SW480 (cell line): ENCODE results near the gene SRPX2.

Experiments
- DNase-seq: peaks from one replicate; pipeline ENCODE4 v3.0.0-alpha.2; 2016; ENCODE audit warnings: low spot score

Gene SRPX2

DNA sequence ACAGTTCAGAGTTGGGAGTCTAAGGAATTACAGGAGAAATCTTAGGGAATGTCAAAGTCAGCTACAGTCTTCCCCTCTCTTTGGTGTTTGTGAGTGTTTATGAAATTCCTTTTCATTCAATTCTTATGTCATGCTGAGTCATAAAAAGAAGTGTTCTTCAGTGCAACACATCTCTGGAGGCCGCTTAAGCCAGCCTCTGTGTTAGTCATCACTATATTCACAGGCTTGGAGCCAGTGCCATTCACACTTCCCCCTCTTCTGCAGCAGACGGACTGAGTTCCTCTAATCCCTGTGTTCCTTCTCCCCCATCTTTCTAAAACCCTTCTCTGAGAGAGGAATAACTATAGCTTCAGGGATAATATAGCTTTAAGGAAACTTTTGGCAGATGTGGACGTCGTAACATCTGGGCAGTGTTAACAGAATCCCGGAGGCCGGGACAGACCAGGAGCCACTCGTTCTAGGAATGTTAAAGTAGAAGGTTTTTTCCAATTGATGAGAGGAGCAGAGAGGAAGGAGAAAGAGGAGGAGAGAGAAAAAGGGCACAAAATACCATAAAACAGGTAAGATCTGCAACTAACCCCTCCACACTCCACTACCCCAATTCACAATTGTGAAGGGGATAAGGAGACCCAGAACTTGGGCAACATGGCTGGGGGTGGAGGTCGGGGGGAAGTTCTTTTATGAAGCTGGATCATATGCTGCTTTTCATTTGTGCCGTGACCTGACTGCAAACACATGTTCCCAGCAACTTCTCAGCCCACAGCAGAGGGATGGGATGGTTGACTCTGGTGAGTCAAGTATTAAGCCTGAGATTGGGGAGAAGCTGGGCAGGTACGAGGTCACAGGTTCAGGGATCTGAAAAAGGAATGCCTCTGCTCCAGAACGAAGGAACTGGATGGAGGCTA, at the start of gene SRPX2:
SRPX2 (plus strand) TSS at position 244 of the 905 bp plus-strand sequence. CDS start 2,124 bp downstream, outside the sequence.
- peak; percentile 49 for DNase-seq

DNA sequence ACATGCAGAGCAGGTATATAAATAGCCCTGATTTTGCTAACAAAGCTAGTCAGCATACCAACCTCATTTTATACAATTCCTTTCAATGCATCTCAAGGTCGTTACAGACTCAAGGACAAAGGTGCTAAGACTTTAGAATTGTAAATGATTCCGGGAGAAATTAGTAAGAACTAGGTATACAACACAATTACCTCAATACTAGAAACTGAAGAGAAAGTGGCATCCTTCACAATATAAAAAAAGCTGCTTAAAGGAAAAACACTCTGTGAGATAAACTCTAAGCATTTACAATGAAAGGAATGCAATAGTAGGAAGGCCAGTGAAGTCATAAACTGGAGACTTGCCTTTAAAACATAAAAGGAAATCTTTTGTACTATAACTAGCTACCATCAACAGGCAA, 47.4 kb upstream of the SRPX2 start:
- DNase-seq: no peak

DNA sequence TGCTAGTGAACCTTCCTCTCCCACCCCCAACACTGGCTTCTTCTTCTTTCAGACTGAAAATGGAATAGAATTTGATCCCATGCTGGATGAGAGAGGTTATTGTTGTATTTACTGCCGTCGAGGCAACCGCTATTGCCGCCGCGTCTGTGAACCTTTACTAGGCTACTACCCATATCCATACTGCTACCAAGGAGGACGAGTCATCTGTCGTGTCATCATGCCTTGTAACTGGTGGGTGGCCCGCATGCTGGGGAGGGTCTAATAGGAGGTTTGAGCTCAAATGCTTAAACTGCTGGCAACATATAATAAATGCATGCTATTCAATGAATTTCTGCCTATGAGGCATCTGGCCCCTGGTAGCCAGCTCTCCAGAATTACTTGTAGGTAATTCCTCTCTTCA, 44.5 kb upstream of the SRPX2 start:
- DNase-seq: no peak

- DNase-seq: no peak
These were observed 43.7 kb upstream of the SRPX2 start for GRCh38 chrX:100600340-100600739.

GRCh38 chrX:100600758-100601157, 43.2 kb upstream of the SRPX2 start:
- DNase-seq: no peak

GRCh38 chrX:100606753-100607152, 37.2 kb upstream of the SRPX2 start:
- no peak for DNase-seq

- DNase-seq: peak; percentile 41
These were observed 34.4 kb upstream of the SRPX2 start for GRCh38 chrX:100609591-100609990.

DNA sequence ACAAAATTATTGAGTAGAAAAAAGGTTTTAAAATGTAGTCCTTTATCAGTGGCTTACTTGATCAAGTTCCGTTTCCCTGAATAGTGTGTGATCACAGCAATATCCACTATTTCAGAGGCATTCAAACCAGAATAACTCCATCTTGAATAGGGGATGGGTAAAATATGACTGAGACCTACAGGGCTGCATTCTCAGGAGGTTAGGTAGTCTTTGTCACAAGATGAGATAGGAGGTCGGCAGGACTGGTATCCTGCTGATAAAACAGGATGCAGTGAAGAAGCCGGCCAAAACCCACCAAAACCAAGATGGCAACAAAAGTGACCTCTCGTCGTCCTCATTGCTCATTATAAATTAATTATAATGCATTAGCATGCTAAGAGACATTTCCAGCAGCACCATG, 32.0 kb upstream of the SRPX2 start:
- DNase-seq: no peak

DNA sequence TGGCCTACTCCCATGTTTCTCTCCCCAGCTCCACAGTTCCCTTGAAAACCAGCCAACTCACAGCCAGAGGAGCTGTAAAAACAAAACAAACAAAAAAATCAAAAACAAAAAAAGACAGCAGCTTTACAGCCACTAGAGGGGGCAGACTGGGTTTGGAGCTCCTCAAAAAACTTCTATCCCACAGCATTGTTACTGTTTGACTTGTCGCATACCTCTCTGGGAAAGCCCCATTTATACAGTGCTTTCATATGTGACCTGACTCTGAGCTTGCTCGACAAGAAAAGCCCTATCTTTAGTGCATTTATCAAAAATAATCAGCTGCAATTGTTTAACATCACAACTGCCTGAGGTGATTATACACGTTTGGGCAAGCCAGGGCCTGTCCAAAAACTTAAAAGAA, 29.0 kb upstream of the SRPX2 start:
- peak; percentile 32 for DNase-seq

- no peak for DNase-seq
These were observed 21.0 kb upstream of the SRPX2 start for GRCh38 chrX:100623001-100623400.

GRCh38 chrX:100625985-100626491, 18.0 kb upstream of the SRPX2 start:
- DNase-seq: no peak

GRCh38 chrX:100635040-100635439, 9.0 kb upstream of the SRPX2 start:
- DNase-seq: no peak

DNA sequence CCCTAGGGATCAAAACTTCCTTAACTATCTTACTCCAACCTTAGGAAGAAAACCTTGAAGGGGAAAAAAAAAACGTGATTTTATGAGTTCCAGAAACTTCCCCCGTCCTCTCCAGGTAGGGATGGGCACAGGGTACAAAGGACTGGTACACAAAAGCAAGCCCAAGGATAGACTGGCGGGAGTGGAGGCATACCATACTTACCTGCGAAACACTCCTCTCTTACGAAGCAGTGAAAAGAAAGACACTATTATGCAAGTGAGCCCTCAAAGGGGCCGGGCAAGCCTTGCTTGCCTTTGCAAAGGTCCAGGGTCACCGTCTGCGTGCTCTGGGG, 8.0 kb upstream of the SRPX2 start:
- DNase-seq: peak; percentile 39

DNA sequence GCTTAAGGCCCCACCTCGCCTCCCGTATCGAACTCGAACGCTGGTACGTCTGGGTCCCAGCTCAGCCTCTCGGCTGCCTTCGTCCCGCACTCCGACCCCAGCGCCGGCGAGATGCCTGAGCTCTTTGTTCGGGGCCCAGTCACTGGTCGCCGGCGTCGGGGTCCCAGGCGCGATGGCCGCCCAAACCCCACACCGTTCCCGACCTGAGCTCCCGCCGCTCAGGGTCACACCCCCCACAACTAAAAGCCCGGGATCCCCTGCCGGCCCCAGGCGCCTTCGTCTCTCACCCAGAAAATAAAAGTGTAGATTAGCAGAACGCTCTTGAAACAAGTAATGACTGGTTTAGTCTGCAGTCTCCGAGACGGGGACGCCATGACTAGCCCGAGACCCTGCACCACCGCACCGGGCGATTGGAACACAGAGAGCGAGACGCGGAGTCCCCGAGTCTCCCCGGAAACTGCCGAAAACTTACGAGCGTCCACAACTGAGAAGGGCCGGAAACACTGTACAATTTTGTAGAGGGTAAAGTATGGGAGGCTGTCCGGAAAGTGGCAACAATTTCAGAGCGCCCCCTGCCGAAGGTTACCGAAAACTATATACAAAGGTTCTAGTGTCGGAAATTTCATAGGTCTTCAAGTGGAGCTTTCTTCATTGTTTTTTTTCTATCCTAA, 7.5 kb upstream of the SRPX2 start, which contains the start of gene TSPAN6:
TSPAN6 (minus strand) TSS at position 486 of the 671 bp plus-strand sequence; CDS start at position 374, 112 bp downstream.
- peak; percentile 90 for DNase-seq

DNA sequence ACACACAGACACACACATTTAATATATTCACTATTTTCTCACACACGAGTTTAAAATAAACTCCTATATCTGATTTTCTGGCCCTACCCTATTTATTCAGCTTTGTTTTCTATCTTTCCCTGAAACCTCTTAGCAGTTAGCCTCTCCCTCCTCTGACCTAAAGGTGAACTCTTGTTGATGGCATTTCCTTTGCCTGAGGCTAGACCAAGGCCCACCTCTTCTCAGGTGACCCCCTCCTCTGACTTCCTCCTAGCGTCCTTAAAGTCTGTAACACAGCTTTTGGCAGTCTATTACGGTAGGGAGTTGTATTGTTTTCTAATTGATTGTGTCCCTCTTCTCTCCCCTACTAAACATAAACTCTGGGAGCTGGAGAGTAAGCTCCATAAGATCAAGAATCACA, 1.7 kb upstream of the SRPX2 start:
- DNase-seq: no peak

GRCh38 chrX:100643212-100643611, 787 bp upstream of the SRPX2 start:
- no peak for DNase-seq

GRCh38 chrX:100645106-100645505, 1.1 kb downstream of the SRPX2 start:
- no peak for DNase-seq

GRCh38 chrX:100647095-100647494, 3.1 kb downstream of the SRPX2 start:
- DNase-seq: no peak

- no peak for DNase-seq
These were observed 3.7 kb downstream of the SRPX2 start for GRCh38 chrX:100647739-100648138.

GRCh38 chrX:100648458-100649417, 4.7 kb downstream of the SRPX2 start:
- DNase-seq: no peak

- no peak for DNase-seq
These were observed 5.8 kb downstream of the SRPX2 start for GRCh38 chrX:100649550-100650356.
